M059J (cell line): Measurements from ENCODE around the gene DDI1. TPM values are rescaled to one million over a fixed set of nuclear protein-coding genes. Genes with fewer than 3 reads are reported as not detected.
"Not testable (repeated sequence)": the region's sequence is repeated elsewhere in the genome, so short reads cannot be mapped to it uniquely, and the experiment has no call there.

Experiments used
- DNase-seq: peaks from one replicate; pipeline ENCODE4 v3.0.0-alpha.2; 2012; ENCODE audit warnings: low read depth
- total RNA-seq: library from RNA; depleted of rRNA; stranded (reverse); fragments of >200 nt; shearing (Covaris generic); gene quantifications from 2 replicates; pipeline ENCODE4 v1.2.3, GENCODE V29; 2014

The DDI1 gene
- total RNA-seq, 1 experiment from 2014 or later, result not detected

DNA sequence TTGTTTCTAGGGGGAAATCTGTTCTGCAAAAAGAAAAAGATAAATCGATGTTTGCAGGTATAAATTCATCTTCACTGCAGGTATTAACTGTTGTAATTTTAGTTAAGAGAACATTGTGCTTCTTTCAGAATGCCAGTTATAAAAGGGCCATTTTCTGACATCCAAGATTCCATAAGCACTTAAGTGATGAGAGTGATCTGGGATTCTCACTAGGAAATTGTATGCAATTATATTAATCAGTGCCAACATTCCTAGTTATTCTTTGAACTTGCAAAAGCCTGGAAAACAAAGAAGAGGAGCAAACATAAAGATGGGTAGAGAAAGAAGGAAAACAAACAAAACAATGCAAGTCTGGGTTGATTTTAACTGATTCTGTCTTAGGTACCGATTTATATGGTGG, 5.4 kb downstream of the DDI1 start:
- DNase-seq, result no peak

DNA sequence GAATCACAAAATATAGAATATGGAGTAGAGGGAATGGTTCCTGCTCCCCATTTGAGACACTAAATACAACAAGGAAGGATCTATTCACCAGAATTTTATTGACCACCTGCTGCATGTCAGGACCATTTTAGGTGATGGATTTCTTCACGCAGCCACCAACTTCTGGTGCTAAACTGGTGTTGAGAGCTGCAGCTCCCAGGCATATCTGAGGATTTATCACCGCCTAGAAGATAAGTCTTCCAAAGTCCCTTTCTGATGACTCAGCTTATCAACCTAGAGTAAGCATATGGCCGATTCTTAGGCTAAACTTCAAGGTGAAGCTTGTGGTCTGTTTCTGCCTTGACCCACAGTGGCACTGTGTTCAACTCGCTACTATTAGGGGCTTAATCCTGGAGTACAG, 6.7 kb downstream of the DDI1 start:
- peak; percentile 40 for DNase-seq

DNA sequence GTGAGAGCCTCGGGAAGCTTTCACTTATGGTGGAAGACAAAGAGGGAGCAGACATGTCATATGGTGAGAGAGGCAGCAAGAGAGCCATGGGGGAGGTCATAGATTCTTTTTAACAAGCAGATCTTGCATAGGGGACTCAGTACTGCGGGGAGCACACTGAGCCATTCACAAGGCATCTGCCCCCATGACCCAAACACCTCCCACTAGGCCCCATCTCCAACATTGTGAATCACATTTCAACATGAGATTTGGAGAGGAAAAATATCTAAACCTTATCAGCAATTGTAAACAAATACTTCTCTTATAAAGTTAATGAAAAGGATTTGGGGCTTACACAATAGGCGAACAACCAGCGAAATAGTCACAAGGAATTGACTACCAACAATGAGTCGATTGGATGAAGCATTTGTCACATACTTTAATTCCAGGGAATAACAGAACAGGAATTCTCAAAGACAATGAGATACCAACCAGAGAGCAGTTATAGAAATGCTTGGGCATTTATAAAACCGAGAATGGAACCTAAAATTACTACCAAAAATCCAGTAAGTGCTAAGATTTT, 7.3 kb downstream of the DDI1 start:
- peak; percentile 67 for DNase-seq

DNA sequence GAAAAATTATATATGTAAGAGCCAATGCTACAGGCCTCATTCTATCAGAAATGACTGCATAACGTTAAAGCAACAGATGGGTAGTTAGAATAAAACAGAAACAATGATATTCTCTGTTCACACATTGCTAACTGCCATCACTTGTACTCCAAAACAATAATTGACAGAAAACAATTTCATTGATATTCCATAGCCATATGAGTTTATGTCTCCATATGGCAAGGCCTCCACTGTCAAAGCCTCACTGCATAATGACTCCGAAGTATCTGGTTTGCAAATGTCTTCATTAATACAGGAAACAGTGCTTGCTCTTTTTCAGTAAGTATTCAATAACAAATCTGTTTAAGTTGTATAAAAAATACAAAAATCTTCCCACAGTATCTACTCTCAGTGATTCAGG, 9.9 kb downstream of the DDI1 start:
- DNase-seq, result no peak

DNA sequence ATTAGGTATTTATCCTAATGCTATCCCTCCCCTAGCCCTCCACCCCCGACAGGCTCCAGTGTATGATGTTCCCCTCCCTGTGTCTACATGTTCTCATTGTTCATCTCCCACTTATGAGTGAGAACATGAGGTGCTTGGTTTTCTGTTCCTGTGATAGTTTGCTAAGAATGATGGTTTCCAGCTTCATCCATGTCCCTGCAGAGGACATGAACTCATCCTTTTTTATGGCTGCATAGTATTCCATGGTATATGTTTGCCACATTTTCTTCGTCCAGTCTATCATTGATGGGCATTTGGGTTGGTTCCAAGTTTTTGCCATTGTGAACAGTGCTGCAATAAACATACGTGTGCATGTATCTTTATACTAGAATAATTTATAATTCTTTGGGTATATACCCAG, 10.4 kb downstream of the DDI1 start:
- not testable (repeated sequence) for DNase-seq

DNA sequence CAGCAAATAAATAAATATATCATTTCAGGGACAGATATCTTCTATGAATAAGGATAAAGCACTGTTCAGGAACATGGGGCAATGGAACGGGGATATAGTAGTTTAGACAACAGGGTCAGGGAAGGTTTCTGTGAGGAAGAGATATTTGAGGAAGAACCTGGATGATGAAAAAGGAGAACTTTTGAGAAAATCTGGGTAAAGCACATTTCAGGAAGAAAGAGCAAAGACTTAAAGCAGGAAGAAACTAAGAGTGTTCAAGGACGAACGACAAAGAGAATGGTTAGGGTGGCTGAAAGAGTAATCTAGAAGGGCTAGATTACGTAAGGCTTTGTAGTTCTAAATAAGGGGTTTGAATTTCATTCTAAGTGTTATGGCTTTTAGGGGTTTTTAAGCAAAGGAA, 12.7 kb downstream of the DDI1 start:
- no peak for DNase-seq

DNA sequence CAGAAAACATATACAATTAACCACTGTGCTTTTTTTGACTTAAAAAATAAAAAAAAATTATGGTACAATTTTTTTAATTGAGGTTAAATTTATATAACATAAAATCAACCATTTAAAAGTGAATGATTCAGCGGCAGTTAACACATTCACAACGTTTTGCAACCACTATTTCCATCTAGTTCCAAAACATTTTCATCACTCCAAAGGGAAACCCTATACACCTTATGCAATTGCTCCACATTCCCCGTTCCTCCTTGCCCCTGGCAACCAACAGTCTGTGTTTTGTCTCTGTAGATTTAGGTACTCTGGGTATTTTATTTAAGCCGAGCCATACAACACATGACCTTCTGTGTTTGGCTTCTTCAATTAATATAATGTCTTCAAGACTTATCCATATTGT, 15.3 kb downstream of the DDI1 start:
- no peak for DNase-seq

DNA sequence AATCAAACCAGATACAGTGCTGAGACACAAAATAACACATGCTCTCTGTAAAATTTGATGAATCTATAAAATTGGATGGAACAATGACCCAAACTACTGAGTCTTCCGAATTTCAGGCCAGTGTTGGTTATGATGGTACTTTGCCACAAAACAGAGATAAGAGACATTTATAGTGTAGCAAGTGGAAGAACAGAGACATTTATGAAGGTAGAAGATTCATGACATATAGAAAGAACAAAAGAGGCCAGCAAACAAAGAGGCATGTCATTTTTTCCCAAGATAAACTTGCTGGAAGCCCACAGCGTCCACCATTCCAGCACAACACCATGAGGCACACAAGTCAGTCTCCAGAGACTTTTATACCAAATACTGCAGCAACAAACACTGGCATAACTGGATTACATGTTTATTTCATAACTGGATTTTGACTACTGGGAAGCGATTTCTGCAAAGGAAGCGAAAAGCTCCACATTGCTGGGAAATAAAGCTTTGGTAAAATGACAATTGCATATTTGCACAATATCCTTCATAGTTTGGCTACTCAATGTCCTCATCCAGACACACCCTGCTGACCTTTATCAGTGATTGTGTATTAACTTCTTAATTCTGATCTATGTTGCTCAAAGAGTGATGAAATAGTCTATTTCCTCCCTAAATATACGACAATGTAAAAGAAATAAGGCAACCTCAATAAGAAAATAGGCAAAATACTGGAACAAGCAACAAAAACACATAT, 17.5 kb downstream of the DDI1 start:
- no peak for DNase-seq

DNA sequence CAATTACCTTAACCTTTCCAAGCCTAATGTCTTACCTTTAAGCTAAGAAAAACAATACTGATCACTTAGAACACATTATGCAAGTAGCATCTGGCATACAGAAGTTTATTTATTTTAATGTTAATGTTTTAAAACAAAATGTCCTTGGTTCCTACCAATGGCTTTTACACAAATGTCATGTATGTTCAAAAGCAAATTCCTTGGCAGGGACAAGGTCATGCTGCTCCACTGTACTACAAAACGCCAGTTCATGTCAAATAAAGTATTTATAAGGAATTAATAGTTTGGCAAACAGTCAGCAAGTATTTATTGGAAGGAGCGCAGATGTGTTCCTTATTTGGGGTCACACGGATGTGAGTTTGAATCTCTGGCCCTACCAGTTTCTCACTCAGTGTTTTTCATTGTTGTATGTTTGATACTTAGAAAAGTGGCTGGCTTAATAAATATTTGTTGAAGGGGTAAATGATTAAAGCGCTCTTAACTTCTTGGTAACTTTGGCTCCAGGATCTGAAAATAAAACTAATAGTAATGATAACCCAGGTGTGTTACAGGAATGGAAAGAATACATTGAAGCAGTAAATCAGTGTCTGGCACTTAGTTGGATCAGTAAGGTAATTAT, 18.6 kb downstream of the DDI1 start:
- DNase-seq, result no peak

DNA sequence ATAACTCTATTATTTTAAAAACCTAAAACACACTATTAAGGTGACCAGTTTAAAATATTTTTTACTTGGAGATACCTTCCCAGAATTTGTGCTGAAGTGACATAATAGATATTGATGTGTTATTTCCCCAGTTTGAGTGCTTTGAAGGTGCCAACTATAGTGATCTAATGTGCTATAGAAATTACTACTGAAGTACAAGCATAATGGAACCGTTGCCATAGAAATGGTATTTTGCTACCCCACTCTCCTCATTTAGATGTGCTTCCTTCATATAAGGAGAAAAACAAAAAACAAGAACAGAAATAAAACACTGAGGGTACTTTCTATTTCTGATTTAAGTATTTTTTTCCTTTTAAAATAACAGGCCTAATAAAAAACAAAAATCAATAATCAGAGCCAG, 19.2 kb downstream of the DDI1 start:
- no peak for DNase-seq

DNA sequence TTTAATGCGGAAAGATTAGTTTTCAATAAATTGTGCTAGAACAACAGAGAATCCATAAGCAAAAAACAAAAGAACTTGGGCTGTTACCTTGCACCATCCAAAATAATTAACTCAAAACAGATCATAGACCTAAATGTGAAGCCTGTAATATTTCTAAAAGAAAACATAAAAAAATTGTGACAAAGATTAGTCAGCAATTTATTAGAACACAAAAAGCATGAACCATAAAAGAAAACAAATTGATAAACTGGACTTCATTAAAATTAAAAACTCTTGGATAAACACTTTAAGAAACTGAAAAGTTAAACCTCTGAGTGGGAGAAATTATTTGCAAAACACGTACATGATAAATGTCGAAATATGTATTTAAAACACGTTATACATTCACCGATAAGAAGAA, 21.5 kb downstream of the DDI1 start:
- DNase-seq, result no peak

DNA sequence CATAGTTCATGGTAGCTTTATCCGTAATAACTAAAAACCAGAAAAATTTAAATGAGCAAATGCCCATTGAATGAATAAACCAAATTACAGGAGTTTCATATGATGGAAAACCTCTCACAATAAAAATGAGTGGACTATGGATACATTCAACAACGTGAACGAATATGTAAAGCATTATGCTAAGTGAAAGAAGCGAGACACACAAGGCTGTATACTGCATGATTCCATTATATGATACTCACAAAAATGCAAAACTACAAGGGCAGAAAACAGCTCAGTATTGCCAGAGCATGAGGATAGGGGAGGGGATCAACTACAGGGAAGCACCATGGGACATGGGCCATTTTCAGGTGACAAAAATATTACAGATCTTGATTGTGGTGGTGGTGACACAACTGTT, 22.2 kb downstream of the DDI1 start:
- no peak for DNase-seq

DNA sequence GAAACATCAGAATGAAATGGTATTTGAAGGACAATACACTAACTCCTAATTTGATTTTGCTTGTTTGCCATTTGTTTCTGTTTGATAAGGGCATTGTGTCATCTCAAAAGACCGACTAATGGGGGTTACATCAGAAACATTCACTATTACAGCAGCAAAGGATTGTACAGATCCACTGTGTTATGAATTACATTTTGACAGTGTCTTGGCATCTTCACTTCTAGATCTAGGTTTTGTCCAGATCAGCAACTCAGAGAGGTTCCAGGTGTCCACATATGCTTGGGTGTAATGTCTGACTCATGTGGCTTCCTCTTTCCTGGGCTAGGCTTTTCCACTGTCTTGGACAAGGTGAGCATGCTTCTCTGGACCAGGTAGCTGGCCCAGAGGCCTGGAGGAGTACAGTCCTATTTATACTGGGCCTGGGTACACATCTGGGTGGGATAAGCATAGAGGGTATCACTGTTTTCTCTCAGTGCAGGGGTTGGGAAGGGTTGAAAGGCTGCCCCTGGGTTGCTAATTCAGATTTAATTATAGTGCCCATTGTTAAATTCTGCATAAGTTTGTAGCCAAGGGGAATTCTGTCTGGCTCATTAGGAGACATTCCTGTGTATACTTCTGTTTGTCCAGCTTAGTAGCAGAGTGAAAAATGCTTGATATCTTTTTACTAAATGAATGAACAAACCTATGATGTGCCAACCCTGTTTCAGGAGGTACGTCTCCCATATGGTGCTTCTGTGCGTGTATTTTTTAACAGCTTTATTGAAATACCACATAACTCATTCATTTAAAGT, 23.8 kb downstream of the DDI1 start:
- no peak for DNase-seq

DNA sequence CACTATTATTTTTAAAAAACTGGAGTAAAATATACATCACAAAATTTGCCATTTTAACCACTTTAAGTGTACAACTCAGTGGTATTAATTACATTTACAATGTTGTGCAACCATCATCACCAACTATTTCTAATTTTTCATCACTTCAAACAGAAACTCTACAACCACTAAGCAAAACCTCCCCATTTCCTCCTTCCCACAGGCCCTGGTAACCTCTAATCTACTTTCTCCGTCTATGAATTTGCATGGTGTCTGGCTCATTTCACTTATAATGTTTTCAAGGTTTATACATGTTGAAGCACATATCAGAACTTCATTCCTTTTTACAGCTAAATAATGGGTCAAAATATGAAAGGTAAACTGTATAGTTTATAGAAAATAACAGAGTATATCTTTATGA, 24.4 kb downstream of the DDI1 start:
- no peak for DNase-seq

DNA sequence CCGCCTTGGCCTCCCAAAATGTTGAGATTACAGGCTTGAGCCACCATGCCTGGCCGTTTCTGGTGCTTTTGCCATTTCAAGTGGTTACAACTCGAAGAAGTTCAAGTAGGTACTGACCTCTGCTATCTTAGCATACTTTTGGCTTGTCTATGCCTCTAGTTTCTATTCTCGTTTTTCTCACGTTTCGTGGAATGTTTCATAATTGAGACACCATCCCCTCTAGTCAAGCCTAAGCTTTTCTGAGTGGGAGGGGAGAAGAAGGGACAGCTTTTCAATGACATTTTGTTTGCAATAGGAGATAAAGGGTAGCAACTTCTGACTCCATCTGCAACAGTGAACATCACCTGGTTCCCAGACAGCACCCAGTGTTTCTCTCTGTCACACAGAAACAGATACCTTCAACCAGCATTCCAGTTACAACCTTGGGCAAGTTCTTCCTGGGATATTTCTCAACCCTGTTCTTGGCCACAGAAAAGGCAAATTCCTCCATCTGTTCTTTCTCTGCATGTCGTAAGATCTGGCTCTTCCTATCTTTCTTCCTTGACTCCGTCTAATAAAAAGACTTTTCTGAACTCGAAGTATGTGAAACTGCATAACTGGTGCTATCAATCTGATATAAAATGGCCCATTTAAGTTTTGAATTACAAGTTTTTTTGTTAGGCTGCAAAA, 25.5 kb downstream of the DDI1 start:
- no peak for DNase-seq

DNA sequence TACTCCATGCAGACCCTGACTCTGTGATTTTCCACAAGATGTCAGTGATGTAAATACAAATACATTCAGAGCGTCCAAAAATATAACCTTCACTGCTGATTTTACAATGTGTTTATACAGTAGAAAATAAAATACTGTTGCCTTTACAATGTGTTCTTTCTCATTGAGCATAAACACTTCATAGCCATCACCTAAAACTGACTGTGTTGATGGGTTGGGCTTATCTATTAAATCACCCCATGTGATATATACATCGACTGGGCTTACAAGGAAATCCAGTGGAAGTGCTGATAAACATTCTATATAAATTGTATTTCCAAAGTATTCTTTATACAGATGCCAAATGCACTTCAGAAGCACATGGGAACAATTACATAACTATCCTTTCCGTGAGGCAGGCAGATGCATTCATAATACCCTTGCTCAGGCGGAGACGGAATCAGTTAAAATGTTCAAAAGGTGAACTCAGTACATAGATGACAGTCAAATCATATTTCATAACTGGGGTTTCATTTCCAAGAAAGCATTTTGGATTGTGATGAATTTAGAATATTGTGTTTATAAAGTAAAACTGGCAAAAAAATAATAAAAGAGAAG, 27.7 kb downstream of the DDI1 start:
- no peak for DNase-seq

DNA sequence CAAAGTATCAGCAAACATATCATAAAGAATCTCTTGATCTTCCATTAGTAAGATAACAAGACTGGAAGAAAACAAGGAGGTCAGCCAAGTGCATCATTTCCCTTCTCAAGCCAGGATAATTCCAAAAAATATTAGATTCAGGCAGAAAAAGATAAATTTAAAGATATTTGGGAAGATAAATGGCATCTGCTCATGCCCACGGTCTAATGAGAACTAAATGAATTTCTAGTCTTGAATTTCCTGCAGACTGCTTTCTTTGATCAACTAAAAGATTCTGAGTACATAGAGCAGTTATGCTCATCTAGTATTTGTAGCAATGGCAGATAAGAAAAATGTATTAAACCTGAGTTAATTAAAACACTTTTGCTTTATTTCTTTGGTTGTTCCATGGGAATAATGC, 31.1 kb downstream of the DDI1 start:
- DNase-seq, result no peak

DNA sequence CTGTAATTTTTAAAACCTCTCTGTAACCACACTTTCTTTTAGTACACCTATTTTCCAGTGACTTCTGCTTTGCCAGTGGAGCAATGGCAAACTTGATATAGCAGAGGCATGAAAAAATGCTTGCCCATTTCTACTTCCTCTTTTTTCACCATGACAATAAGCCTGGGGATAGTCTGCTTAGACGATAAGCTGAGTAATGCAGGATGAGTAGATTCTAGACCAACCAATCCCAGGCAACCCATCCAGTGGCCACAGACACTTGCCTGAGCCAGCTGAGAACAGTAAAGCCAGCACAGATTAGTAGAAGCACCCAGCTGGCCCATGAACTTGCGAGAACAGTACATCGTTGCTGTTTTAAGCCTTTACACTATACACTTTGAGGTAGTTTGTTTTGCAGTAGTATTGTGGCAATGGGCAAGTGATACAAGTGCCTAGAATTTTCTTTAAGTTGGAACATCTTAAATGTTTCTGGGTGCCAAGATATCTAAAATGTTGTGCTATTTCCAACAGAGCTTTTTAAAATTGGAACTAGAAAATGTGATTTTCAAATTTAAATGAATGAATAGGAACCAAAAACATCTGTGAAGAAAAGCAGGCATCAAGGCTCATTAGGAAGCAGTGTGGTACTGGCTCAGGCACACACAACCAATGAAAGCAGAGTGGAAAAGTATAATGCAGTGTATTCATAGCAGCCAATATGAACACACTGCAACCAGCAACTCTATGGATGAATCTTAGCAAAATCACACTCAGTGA, 37.7 kb downstream of the DDI1 start:
- DNase-seq, result peak; percentile 75

DNA sequence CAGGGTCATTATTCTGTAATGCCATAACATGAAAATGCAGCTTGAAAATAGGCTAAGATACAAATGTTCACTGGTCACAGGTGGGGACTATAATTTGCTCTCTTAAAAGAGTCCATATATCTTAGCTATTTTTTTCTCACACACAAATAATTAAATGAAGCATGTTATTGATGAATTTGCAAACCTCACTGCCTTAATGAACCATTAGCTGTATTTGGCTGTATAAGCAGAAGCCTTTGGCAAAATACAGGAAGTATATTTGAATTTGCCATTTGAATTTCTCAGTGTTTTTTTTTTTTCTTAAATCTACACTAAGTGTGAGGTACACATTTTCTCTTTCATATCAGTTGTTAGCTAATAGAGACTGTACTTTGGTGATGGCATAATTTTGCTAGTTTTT, 38.7 kb downstream of the DDI1 start:
- DNase-seq, result no peak

DNA sequence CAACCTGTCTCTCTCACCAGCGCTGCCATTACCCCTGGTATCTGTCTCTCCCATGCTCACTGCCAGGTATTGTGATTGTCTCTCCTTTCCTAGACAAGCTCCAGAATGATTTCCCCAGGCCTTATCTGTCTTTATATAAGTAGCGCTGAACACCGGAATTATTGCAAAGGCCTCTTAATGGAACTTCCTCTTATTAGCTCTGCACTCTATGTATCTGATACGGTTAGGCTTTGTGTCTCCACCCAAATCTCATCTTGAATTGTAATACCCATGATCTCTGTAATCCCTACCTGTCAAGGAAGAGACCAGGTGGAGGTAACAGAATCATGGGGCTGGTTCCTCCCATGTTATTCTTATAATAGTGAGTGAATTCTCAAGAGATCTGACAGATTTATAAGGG, 39.3 kb downstream of the DDI1 start:
- DNase-seq, result no peak

DNA sequence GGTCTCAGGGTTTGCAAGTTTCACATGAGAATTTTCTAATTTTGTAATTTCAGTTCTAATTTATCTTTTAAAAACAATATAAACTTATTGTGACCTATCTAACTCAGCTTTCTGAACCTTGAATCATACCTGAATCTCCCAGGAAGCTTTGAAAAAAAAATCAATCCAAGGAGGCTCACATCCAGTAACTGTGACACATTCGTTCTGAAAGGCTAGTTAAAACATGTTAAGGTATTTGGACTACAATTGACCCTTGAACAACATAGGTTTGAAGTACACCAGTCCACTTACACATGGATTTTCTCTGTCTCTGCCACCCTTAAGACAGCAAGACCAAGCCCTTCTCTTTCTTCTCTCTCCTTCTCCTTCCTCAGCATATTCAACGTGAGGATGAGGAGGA, 40.0 kb downstream of the DDI1 start:
- DNase-seq, result no peak
